DND-41 (cell line): ENCODE measurements around the gene PRSS56.

Experiments used
- ATAC-seq: fragments of 200-7000 bp; cut with Tn5 transposase; 3 replicates; pipeline ENCODE4 v1.9.1; 2021; ENCODE audit warnings: low read depth; ENCODE audit not compliant: insufficient read depth
- DNase-seq: peaks from one replicate; pipeline ENCODE4 v3.0.0-alpha.2; 2020
- H2AFZ ChIP-seq: 2 replicates; pipeline ENCODE4 v1.6.0; 2012; ENCODE audit warnings: low read depth, low read length
- H3K27ac ChIP-seq: 2 replicates; pipeline ENCODE4 v1.5.1; 2012; ENCODE audit warnings: low read length, inconsistent platforms
- H3K27me3 ChIP-seq: fragments of 200-600 bp; sonication (generic); 2 replicates; pipeline ENCODE4 v1.6.0; 2012; ENCODE audit warnings: low read length, mild to moderate bottlenecking, inconsistent platforms; ENCODE audit not compliant: insufficient read depth, poor library complexity
- H3K36me3 ChIP-seq: 2 replicates; pipeline ENCODE4 v1.5.1; 2012; ENCODE audit warnings: low read length, inconsistent platforms; ENCODE audit not compliant: insufficient read depth
- H3K4me1 ChIP-seq: 2 replicates; pipeline ENCODE4 v1.5.1; 2012; ENCODE audit warnings: mild to moderate bottlenecking, low read length; ENCODE audit not compliant: insufficient read depth
- H3K4me2 ChIP-seq: 2 replicates; pipeline ENCODE4 v1.6.0; 2012; ENCODE audit warnings: mild to moderate bottlenecking, moderate library complexity, low read length, inconsistent platforms; ENCODE audit not compliant: insufficient read depth
- H3K4me3 ChIP-seq, 2 experiments: fragments of 200-600 bp in 1 of 2; shearing (Covaris generic) in 1 of 2; 2 replicates each; pipeline ENCODE4 v1.5.1; 2012 to 2016; ENCODE audit warnings: inconsistent platforms in 2 of 2, low read length in 2 of 2, mild to moderate bottlenecking in 2 of 2, low read depth in 1 of 2, moderate library complexity in 1 of 2
- H3K79me2 ChIP-seq: 2 replicates; pipeline ENCODE4 v1.6.0; 2012; ENCODE audit warnings: low read length, inconsistent platforms; ENCODE audit not compliant: insufficient read depth
- H3K9ac ChIP-seq: 2 replicates; pipeline ENCODE4 v1.6.0; 2012; ENCODE audit warnings: low read depth, mild to moderate bottlenecking, inconsistent platforms, low read length, moderate library complexity
- H3K9me3 ChIP-seq: 2 replicates; pipeline ENCODE4 v1.5.1; 2012; ENCODE audit warnings: low read length, moderate library complexity, mild to moderate bottlenecking, inconsistent platforms; ENCODE audit not compliant: insufficient read depth, severe bottlenecking
- H4K20me1 ChIP-seq: 2 replicates; pipeline ENCODE4 v1.6.0; 2012; ENCODE audit warnings: low read length; ENCODE audit not compliant: insufficient read depth
- CTCF ChIP-seq: IDR thresholded peaks from 2 replicates; pipeline ENCODE4 v1.5.1; 2012; ENCODE audit warnings: borderline replicate concordance, low read length, moderate library complexity, mild to moderate bottlenecking; ENCODE audit not compliant: poor library complexity, severe bottlenecking; ENCODE audit errors: extremely low read depth
- EZH2 ChIP-seq: IDR thresholded peaks from 3 replicates; pipeline ENCODE4 v1.6.1; 2012; ENCODE audit warnings: borderline replicate concordance, low read depth, mild to moderate bottlenecking, moderate library complexity, low read length, inconsistent platforms; ENCODE audit not compliant: severe bottlenecking

The PRSS56 gene

GRCh38 chr2:232511336-232511890 is 8.8 kb upstream of the PRSS56 start:
- no peaks in the 10 kb centered on the region for H3K79me2 ChIP-seq
- H3K36me3 ChIP-seq, result no peaks in the 10 kb centered on the region
- no peak overlapping the region for H3K4me3 ChIP-seq
- H3K4me2 ChIP-seq, result no peak overlapping the region
- no peak overlapping the region for H3K27ac ChIP-seq
- no peak for DNase-seq
- no peaks in the 10 kb centered on the region for H3K9me3 ChIP-seq
- no peak for TF ChIP-seq EZH2
- no peak for TF ChIP-seq CTCF
- H4K20me1 ChIP-seq, result no peaks in the 10 kb centered on the region; the same call in 1 of the 2 replicates
- no peaks in the 10 kb centered on the region for H3K27me3 ChIP-seq
- no peak overlapping the region for H2AFZ ChIP-seq
- H3K4me1 ChIP-seq, result no peaks in the 10 kb centered on the region
- no peak overlapping the region for H3K9ac ChIP-seq
- no peak for ATAC-seq

DNA sequence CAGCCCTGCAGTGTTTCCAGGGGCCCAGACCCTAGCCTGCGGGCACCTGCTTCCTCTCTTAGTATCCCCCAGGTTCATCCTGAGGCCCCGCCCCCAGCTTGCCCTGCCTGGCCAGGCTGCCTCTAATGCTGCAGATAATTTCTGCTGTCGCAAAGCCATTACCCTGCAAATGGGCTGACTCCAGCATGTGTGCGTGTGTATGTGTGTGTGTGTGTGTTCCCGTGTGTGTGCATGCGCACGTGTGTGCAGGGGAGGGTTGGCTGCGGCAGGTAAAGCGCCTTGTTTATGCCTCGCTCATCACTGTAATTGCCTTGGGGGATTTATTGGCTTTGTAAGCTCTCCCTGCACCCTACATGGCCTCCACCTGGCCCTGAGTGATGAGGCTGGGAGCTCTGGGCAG is 7.6 kb upstream of the PRSS56 start:
- Histone ChIP-seq H3K36me3 (no peaks in the 10 kb centered on the region), H3K9me3 (no peaks in the 10 kb centered on the region), H3K4me1 (no peaks in the 10 kb centered on the region), H3K4me2 (no peak overlapping the region), H2AFZ (no peak overlapping the region), H3K27me3 (no peaks in the 10 kb centered on the region), H3K9ac (no peak overlapping the region), H3K27ac (no peak overlapping the region), H3K4me3 (no peak overlapping the region), H4K20me1 (no peaks in the 10 kb centered on the region), H3K79me2 (no peaks in the 10 kb centered on the region)
- DNase-seq, result no peak
- TF ChIP-seq CTCF (no peak), EZH2 (no peak)
- no peak for ATAC-seq

GRCh38 chr2:232513353-232513752 is 6.8 kb upstream of the PRSS56 start:
- Histone ChIP-seq H3K79me2 (no peaks in the 10 kb centered on the region), H2AFZ (no peak overlapping the region), H3K4me2 (no peak overlapping the region), H3K27ac (no peak overlapping the region), H3K36me3 (no peaks in the 10 kb centered on the region), H4K20me1 (no peaks in the 10 kb centered on the region), H3K27me3 (no peaks in the 10 kb centered on the region), H3K4me1 (no peaks in the 10 kb centered on the region), H3K9ac (no peak overlapping the region), H3K9me3 (no peaks in the 10 kb centered on the region), H3K4me3 (no peak overlapping the region)
- ATAC-seq, result no peak
- TF ChIP-seq CTCF, result no peak
- no peak for TF ChIP-seq EZH2
- DNase-seq, result no peak

- Histone ChIP-seq H2AFZ (no peak overlapping the region), H3K4me2 (no peak overlapping the region), H3K9ac (no peak overlapping the region), H3K4me3 (no peak overlapping the region), H3K36me3 (no peaks in the 10 kb centered on the region), H3K27me3 (no peaks in the 10 kb centered on the region), H3K4me1 (no peaks in the 10 kb centered on the region), H3K79me2 (no peaks in the 10 kb centered on the region), H4K20me1 (no peaks in the 10 kb centered on the region), H3K9me3 (no peaks in the 10 kb centered on the region), H3K27ac (no peak overlapping the region)
- no peak for TF ChIP-seq EZH2
- no peak for TF ChIP-seq CTCF
- no peak for DNase-seq
- ATAC-seq, result no peak
Measured at GRCh38 chr2:232515639-232516038, 4.5 kb upstream of the PRSS56 start.
